HCT116 (cell line): Measurements from ENCODE around the gene CACNA1A.

Experiments used
- EZH2 ChIP-seq: fragments of 200-600 bp; sonication (generic); IDR thresholded peaks from 2 replicates; pipeline ENCODE4 v1.6.1; 2017; ENCODE audit warnings: antibody characterized with exemption, mixed run types
- EZH2phosphoT487 ChIP-seq: fragments of 200-600 bp; IDR thresholded peaks from 2 replicates; pipeline ENCODE4 v1.6.1; 2018; ENCODE audit warnings: antibody characterized with exemption, borderline replicate concordance
- POLR2A ChIP-seq: IDR thresholded peaks from 2 replicates; pipeline ENCODE4 v1.7.0; 2011; ENCODE audit warnings: borderline replicate concordance; ENCODE audit not compliant: insufficient read depth, insufficient read length; ENCODE audit errors: extremely low read depth
- ZNF274 ChIP-seq: fragments of 200-500 bp; sonication (Bioruptor generic); IDR thresholded peaks from 2 replicates; pipeline ENCODE4 v1.6.1; 2014; ENCODE audit warnings: mild to moderate bottlenecking, low read depth, low read length, inconsistent platforms
- TF ChIP-seq, protein P1 (sequence below), 3 experiments: fragments of 200-600 bp in 1 of 3; sonication (generic) in 1 of 3; IDR thresholded peaks in 2 of 3; conservative IDR thresholded peaks in 1 of 3; 2 replicates each; pipeline ENCODE4 v1.5.1; 2012 to 2017; ENCODE audit warnings: low read depth in 2 of 3, low read length in 2 of 3, antibody characterized with exemption in 1 of 3, borderline replicate concordance in 1 of 3, control low read depth in 1 of 3, mild to moderate bottlenecking in 1 of 3, mixed read lengths in 1 of 3, mixed run types in 1 of 3, moderate library complexity in 1 of 3; ENCODE audit not compliant: insufficient read depth in 1 of 3

- TF ChIP-seq, protein P1, sequence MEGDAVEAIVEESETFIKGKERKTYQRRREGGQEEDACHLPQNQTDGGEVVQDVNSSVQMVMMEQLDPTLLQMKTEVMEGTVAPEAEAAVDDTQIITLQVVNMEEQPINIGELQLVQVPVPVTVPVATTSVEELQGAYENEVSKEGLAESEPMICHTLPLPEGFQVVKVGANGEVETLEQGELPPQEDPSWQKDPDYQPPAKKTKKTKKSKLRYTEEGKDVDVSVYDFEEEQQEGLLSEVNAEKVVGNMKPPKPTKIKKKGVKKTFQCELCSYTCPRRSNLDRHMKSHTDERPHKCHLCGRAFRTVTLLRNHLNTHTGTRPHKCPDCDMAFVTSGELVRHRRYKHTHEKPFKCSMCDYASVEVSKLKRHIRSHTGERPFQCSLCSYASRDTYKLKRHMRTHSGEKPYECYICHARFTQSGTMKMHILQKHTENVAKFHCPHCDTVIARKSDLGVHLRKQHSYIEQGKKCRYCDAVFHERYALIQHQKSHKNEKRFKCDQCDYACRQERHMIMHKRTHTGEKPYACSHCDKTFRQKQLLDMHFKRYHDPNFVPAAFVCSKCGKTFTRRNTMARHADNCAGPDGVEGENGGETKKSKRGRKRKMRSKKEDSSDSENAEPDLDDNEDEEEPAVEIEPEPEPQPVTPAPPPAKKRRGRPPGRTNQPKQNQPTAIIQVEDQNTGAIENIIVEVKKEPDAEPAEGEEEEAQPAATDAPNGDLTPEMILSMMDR (IDR thresholded peaks at IDR 0.05 in 2 of 3, conservative IDR thresholded peaks at IDR 0.05 in 1 of 3; ENCODE audit: borderline replicate concordance in 1 of 3, insufficient read depth in 1 of 3, low read depth in 2 of 3, low read length in 2 of 3) = no peak
- TF ChIP-seq ZNF274 (no peak), EZH2 (no peak), EZH2phosphoT487 (no peak), POLR2A (no peak)
Measured at GRCh38 chr19:13437919-13438618, 68.2 kb downstream of the CACNA1A start.
